ENCODE data around the gene MCU. TPM values are rescaled to one million over a fixed set of nuclear protein-coding genes. Genes with fewer than 3 reads are reported as not detected.

The MCU gene
- total RNA-seq, 2 experiments from 2014 or later: 9.4 to 9.9 TPM

DNA sequence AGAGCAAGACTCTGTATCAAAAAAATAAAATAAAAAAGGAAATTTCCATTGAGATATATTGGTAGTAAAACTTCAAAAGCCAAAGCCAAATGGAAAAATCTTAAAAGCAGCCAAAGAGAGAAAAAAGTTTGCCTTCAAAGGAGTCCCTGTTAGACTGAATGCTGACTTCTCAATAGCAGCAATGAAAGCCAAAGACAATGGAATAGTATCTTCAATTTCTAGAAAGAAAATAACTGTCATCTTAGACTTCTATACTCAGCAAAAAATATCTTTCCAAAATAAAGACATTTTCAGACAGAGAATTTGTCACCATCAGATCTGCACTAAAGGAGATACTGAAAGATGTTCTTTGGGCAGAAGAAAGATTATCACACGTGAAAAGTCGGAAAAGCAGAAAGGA lies 187.3 kb downstream of the MCU start:
- H3K4me1 ChIP-seq (ENCODE audit: insufficient read depth, low read length, poor library complexity, severe bottlenecking): no peaks in the 10 kb centered on the region
- no peak overlapping the region for H3K27ac ChIP-seq (ENCODE audit: low read depth, low read length, poor library complexity, severe bottlenecking)
- H3K9me3 ChIP-seq (ENCODE audit: low read length): no peaks in the 10 kb centered on the region
- no peak overlapping the region for H3K4me2 ChIP-seq (ENCODE audit: low read length)
- no peaks in the 10 kb centered on the region for H3K36me3 ChIP-seq (ENCODE audit: insufficient read depth, low read length)
- no peaks in the 10 kb centered on the region for H3K79me2 ChIP-seq (ENCODE audit: insufficient read depth, low read depth, low read length)
- no peak overlapping the region for H3K4me3 ChIP-seq (ENCODE audit: low read depth, low read length, poor library complexity, severe bottlenecking)
- BruUV-seq (replicated peaks): no TSS peak
- TF ChIP-seq, protein P1, sequence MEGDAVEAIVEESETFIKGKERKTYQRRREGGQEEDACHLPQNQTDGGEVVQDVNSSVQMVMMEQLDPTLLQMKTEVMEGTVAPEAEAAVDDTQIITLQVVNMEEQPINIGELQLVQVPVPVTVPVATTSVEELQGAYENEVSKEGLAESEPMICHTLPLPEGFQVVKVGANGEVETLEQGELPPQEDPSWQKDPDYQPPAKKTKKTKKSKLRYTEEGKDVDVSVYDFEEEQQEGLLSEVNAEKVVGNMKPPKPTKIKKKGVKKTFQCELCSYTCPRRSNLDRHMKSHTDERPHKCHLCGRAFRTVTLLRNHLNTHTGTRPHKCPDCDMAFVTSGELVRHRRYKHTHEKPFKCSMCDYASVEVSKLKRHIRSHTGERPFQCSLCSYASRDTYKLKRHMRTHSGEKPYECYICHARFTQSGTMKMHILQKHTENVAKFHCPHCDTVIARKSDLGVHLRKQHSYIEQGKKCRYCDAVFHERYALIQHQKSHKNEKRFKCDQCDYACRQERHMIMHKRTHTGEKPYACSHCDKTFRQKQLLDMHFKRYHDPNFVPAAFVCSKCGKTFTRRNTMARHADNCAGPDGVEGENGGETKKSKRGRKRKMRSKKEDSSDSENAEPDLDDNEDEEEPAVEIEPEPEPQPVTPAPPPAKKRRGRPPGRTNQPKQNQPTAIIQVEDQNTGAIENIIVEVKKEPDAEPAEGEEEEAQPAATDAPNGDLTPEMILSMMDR (conservative IDR thresholded peaks at IDR 0.05; ENCODE audit: low read length): no peak
- TF ChIP-seq EZH2phosphoT487 (IDR thresholded peaks at IDR 0.05; ENCODE audit: borderline replicate concordance, low read depth, low read length): no peak
- no peaks in the 10 kb centered on the region for H4K20me1 ChIP-seq (ENCODE audit: insufficient read depth, low read length)
- no peaks in the 10 kb centered on the region for H3K9me2 ChIP-seq (ENCODE audit: insufficient read depth, low read length)
- ChIA-PET CTCF (ENCODE audit: unreplicated experiment) (no interaction called here), POLR2A (no interaction called here)
- H2AFZ ChIP-seq (ENCODE audit: low read length): no peak overlapping the region
- DNase-seq (ENCODE audit: low spot score): no peak
- intact Hi-C loops (cut with micrococcal nuclease; ENCODE audit: unreplicated experiment): no loop called here

DNA sequence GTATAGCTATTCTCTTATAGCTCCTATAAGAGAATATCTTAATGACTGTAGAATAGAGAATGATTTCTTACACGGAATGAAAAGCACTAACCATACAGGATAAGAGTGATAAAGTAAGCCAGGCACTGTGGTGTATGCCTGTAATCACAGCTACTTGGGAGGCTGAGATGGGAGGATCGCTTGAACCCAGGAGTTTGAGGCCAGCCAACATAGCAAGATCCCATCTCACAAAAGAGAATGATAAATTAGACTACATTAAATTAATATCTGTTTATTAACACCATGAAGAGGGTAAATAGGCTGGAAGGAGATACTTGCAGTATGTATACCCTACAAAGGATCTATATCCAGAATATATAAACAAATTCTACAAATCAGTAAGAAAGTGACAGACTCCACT lies 189.3 kb downstream of the MCU start:
- no peaks in the 10 kb centered on the region for H3K9me2 ChIP-seq (ENCODE audit: insufficient read depth, low read length)
- ChIA-PET POLR2A (no interaction called here), CTCF (ENCODE audit: unreplicated experiment) (no interaction called here)
- H2AFZ ChIP-seq (ENCODE audit: low read length): no peak overlapping the region
- H3K9me3 ChIP-seq (ENCODE audit: low read length): no peaks in the 10 kb centered on the region
- no peaks in the 10 kb centered on the region for H3K4me1 ChIP-seq (ENCODE audit: insufficient read depth, low read length, poor library complexity, severe bottlenecking)
- H4K20me1 ChIP-seq (ENCODE audit: insufficient read depth, low read length): no peaks in the 10 kb centered on the region
- H3K4me2 ChIP-seq (ENCODE audit: low read length): no peak overlapping the region
- intact Hi-C loops (cut with micrococcal nuclease; ENCODE audit: unreplicated experiment): no loop called here
- H3K79me2 ChIP-seq (ENCODE audit: insufficient read depth, low read depth, low read length): no peaks in the 10 kb centered on the region
- TF ChIP-seq, protein P1 (conservative IDR thresholded peaks at IDR 0.05; ENCODE audit: low read length): no peak
- no peak for TF ChIP-seq EZH2phosphoT487 (IDR thresholded peaks at IDR 0.05; ENCODE audit: borderline replicate concordance, low read depth, low read length)
- DNase-seq (ENCODE audit: low spot score): no peak
- H3K27ac ChIP-seq (ENCODE audit: low read depth, low read length, poor library complexity, severe bottlenecking): no peak overlapping the region
- H3K4me3 ChIP-seq (ENCODE audit: low read depth, low read length, poor library complexity, severe bottlenecking): no peak overlapping the region
- no TSS peak for BruUV-seq (replicated peaks)
- H3K36me3 ChIP-seq (ENCODE audit: insufficient read depth, low read length): no peaks in the 10 kb centered on the region

DNA sequence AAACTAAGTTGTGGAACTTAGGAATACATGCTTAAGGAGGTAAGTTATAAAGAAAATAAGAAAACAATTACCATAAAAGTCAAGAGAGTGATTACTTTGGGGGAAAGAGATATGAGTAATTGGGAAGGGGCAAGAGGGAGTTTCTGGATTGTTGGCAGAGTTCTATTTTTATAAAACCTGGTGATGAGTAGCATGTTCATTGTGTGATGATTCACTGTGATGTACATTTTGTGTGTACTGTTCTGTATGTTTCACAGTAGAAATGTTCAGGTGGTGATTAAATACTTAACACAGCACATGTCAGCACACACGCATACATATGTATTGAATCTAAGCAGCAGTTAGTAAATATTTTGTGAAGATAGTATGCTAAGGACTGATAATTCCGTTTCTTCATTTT lies 191.9 kb downstream of the MCU start:
- no peaks in the 10 kb centered on the region for H3K36me3 ChIP-seq (ENCODE audit: insufficient read depth, low read length)
- H2AFZ ChIP-seq (ENCODE audit: low read length): no peak overlapping the region
- H3K4me1 ChIP-seq (ENCODE audit: insufficient read depth, low read length, poor library complexity, severe bottlenecking): no peaks in the 10 kb centered on the region
- intact Hi-C loops (cut with micrococcal nuclease; ENCODE audit: unreplicated experiment): no loop called here
- BruUV-seq (replicated peaks): no TSS peak
- no peak overlapping the region for H3K4me2 ChIP-seq (ENCODE audit: low read length)
- H3K4me3 ChIP-seq (ENCODE audit: low read depth, low read length, poor library complexity, severe bottlenecking): no peak overlapping the region
- TF ChIP-seq EZH2phosphoT487 (IDR thresholded peaks at IDR 0.05; ENCODE audit: borderline replicate concordance, low read depth, low read length): no peak
- TF ChIP-seq, protein P1 (conservative IDR thresholded peaks at IDR 0.05; ENCODE audit: low read length): no peak
- ChIA-PET POLR2A (no interaction called here), CTCF (ENCODE audit: unreplicated experiment) (no interaction called here)
- no peaks in the 10 kb centered on the region for H3K9me3 ChIP-seq (ENCODE audit: low read length)
- no peaks in the 10 kb centered on the region for H4K20me1 ChIP-seq (ENCODE audit: insufficient read depth, low read length)
- H3K9me2 ChIP-seq (ENCODE audit: insufficient read depth, low read length): no peaks in the 10 kb centered on the region
- H3K27ac ChIP-seq (ENCODE audit: low read depth, low read length, poor library complexity, severe bottlenecking): no peak overlapping the region
- H3K79me2 ChIP-seq (ENCODE audit: insufficient read depth, low read depth, low read length): no peaks in the 10 kb centered on the region
- no peak for DNase-seq (ENCODE audit: low spot score)
